NCI-H1417 (cell line): ENCODE measurements around the gene GAGE13.
"Not testable (repeated sequence)": the region's sequence is repeated elsewhere in the genome, so short reads cannot be mapped to it uniquely, and the experiment has no call there.

ENCODE experiments used
- DNase-seq, 3 experiments: peaks; one replicate each; lab custom pipeline; 2025; lab: John Stamatoyannopoulos, UW

The GAGE13 gene

GRCh38 chrX:49331282-49331681, at the start of gene GAGE13:
GAGE13 (plus strand) TSS chrX:49331582; CDS start chrX:49332738, 1,156 bp downstream.
- not testable (repeated sequence) for DNase-seq

- DNase-seq = peak in 1 of 3 experiments; percentile 17
These were observed 48.8 kb upstream of the GAGE13 start for GRCh38 chrX:49282647-49283011.

DNA sequence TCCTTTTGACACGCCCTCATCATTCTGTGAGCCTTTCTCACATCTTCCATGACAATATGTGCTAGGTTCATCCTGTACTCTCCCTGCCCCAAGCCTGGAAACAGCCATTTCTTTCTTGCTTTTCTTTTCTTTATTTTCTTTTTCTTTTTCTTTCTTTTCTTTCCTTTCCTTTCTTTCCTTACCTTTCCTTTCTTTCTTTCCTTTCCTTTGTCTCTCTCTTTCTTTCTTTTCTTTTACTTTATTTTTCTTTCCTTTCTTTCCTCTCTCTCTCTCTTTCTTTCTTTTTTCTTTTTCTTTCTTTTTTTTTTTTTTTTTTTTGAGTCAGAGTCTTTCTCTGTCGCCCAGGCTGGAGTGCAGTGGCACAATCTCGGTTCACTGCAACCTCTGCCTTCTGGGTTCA, 47.2 kb upstream of the GAGE13 start:
- DNase-seq = no peak

DNA sequence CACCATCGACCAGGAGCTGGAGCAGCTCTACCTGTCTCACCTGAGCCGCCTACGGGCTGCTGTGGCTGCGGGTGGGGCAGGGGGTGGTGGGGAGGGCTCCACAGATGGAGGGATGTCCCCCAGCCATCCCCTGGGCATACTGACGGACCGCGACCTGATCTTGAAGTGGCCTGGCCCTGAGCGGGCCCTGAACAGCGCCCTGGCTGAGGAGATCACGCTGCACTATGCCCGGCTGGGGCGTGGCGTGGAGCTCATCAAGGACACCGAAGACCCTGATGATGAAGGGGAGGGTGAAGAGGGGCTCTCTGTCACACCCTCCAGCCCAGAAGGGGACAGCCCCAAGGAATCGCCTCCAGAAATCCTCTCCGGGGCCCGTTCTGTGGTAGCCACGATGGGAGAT, 45.2 kb upstream of the GAGE13 start:
- no peak for DNase-seq

GRCh38 chrX:49286581-49286980, 44.8 kb upstream of the GAGE13 start:
- no peak for DNase-seq

DNA sequence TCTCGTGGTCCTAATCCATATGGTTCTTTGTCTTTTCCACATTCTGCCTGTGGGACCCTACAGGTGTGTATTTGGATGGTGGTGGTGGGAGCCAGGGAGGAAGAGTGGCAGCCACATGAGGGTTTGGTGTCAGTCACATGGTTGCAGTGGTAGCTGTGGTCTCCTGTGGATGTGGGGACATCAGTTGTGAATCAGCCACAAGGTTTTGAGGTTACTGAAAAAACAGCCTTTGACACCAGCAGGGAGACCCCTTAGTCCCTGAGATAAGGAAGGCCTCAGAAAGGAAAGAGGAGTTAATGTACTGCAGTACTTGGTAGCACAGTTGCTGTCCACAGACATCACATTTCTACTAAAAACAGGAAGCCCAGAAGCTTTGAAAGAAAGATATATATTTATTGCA, 43.7 kb upstream of the GAGE13 start:
- DNase-seq = no peak

DNA sequence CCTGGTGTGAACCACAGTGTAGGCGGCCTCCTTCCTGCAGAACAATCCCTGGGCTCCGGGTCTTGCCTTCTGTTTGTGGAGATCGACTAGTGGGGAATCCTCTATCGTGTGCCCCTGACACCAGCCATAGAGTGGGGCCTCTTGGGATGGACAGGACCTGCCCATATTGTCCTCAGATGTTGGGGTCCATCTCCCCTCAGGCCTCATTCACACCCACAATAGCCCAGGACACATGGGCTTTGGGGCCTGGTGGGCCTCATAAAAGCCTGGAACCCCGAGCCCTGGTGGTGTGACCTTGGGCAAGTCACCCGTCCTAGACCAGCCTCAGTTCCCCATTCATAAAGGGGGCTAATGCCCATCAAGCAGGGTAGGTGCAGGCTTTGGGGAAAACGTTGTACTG, 41.2 kb upstream of the GAGE13 start:
- no peak for DNase-seq

DNA sequence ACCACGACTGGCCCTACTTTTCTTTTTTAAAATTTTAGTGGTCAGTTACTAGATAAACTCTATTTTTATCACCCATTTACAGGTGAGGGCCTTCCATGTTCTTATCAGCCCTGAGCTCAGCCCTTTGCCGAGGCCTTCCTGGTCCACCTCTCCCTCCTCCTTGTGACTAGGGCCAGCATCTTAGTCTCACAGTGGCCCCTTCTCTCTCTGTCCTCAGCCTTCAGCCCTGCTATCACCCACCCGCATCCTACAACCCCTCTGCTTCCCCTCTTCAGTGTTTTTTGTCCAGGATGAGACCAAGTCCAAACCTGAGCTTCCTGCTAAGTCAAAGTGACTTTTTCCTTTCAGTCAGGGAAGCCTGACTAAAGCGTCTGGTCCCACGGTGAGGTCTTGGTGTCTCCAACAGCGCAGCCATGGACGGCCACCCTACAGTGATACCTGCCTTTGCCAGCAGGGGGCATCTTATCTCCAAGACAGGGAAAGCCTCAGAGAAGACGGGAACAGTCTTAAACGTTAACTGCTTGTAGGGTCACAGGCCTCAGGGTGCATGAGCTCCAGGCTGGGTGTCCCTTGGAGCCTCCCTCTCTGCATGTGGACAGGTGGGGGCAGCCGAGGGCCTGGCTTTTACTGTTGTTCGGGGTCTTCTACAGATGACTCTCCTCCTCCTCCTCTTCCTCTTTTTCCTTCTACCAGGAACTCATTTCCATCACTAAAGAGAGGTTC, 39.6 kb upstream of the GAGE13 start:
- peak; percentile 2 to 61 (median 32) for DNase-seq

DNA sequence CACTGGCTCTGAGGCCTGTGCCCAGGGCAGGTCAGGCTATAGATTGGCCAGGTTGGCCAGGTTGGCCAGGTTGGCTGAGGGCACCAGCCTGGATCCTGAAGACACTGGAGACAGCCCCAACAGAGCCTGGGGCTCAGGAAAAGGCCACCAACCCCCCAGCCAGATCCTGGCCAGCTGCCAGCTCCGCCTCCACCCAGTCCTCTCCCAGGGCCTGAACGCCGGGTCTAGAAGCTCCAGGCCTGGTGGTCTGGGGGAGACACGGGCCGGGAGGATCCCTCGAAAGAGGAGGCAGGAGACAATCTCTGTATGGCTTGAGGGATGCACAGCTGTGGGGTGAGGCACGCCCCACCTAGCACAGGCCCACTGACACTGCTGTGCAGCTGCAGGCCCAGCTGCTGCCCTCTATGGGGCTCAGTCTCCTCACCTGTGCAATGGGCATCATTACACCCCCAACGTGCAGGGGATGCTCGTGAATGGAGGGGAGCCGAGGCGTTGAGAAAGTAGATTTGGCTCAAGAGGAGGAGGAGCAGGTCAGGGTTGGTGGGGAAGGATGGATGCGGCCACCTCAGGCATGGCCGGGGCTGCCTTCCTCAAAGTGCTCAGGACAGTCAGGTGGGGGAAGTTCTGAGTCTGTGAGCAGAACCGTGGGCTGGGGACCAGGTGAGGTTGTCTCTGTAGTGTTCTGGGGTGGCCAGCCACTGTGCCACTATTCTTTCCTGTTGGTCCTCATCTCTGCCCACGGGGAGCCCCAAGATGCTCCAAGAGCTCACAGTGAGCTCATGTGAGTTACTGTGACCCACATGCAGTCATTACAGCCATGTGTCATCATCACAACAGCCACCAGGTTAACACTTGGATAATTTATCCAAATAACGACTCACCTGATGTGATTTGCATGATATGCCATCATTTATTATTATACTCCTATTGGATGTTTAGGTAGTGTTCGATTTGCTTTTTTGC, 38.7 kb upstream of the GAGE13 start:
- DNase-seq = no peak

DNA sequence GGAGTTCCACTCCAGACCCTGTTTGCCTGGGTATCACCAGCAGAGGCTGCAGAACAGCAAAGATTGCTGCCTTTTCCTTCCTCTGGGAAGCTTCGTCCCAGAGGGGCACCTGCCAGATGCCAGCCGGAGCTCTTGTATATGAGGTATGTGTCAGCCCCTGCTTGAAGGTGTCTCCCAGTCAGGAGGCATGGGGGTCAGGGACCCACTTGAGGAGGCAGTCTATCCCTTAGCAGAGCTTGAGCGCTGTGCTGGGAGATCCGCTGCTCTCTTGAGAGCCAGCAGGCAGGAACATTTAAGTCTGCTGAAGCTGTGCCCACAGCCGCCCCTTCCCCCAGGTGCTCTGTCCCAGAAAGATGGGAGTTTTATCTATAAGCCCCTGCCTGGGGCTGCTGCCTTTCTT, 32.1 kb upstream of the GAGE13 start:
- DNase-seq = not testable (repeated sequence)

GRCh38 chrX:49300703-49301102, 30.7 kb upstream of the GAGE13 start:
- DNase-seq = no peak

GRCh38 chrX:49303346-49303745, 28.0 kb upstream of the GAGE13 start, which contains the start of gene GAGE10:
GAGE10 (plus strand) TSS chrX:49303646; CDS start chrX:49304860, 1,214 bp downstream.
- no peak for DNase-seq

GRCh38 chrX:49307775-49308174, 23.6 kb upstream of the GAGE13 start:
- not testable (repeated sequence) for DNase-seq

GRCh38 chrX:49308604-49309269, 22.6 kb upstream of the GAGE13 start:
- DNase-seq = no peak

DNA sequence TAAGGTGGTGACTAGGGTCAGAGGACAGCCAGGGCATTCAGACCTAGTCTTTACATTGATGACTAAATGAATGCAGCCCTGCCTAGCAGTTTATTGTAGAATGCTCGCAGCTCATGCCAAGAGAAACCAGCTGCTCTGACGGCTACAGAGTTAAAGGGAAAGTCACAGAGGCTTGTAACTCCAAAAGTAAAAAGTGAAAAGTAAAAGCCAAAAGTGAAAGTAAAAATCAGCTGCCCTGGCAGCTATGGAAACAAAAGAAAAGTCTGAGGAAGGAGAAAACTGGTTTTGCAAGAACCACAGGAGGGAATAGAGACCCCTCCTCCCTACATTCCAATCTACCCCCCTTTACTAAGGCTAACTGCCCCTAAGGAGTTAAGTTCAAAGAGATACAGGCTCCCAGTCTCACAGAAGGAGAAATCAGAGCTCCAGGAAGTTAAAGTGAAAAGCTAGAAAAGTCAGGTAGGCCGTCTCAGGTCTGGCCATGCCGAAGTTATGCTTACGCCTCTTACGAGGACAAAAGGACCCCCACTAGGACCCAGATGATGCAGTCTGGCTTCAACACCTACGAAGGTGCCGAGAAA, 21.9 kb upstream of the GAGE13 start:
- DNase-seq = no peak

GRCh38 chrX:49310371-49310770, 21.0 kb upstream of the GAGE13 start:
- no peak for DNase-seq

DNA sequence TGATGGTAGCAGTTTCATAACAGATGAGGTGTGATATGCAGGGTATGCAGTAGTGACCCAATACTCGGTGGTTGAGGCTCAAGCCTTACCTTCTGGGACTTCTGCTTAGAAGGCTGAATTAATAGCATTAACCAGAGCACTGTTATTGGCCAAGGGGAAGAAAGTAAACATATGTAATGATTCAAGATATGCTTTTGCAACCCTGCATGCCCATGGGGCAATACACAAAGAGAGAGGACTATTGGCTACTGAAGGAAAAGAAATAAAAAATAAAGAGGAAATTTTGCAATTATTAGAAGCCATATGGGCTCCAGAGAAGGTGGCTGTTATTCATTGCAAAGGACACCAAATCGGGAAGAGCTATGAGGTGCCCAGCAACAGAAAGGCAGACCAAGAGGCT, 19.2 kb upstream of the GAGE13 start:
- DNase-seq = no peak

- DNase-seq = no peak
These were observed 15.3 kb upstream of the GAGE13 start for GRCh38 chrX:49316085-49316484.

DNA sequence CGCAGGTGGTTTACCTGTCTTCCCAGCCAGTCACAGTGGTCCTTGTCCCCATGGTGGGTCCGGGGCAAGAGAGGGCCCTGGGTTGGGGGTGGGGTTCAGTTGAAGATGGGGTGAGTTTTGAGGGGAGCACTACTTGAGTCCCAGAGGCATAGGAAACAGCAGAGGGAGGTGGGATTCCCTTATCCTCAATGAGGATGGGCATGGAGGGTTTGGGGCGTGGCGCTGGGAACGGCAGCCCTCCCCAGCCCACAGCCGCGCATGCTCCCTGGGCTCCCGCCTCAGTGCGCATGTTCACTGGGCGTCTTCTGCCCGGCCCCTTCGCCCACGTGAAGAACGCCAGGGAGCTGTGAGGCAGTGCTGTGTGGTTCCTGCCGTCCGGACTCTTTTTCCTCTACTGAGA, 9.6 kb upstream of the GAGE13 start, which contains the start of gene GAGE12J:
GAGE12J (plus strand) TSS at position 301 of the 400 bp plus-strand sequence. CDS start 1,157 bp downstream, outside the sequence.
- not testable (repeated sequence) for DNase-seq

DNA sequence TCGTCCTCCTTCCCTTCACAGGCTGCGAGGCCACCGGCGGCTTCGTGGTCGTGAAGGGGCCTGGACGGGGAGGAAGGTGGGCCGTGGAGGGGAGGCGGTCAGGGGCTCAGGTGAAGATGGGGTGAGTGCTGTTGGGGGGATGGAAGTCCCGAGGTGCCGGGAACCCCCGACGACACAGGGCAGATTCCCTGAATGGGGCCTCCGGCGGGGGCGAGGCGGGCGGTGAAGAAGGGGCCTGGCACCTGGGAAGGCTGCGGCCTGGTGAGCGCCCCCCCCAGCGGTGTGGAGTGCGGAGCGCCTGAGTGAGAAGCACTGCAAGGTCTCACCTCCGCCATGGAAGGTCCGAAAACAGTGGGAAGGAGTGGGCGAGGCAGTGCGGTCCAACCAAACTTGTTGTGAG, 9.1 kb upstream of the GAGE13 start:
- DNase-seq = not testable (repeated sequence)

- not testable (repeated sequence) for DNase-seq
These were observed 7.6 kb upstream of the GAGE13 start for GRCh38 chrX:49323735-49324134.

DNA sequence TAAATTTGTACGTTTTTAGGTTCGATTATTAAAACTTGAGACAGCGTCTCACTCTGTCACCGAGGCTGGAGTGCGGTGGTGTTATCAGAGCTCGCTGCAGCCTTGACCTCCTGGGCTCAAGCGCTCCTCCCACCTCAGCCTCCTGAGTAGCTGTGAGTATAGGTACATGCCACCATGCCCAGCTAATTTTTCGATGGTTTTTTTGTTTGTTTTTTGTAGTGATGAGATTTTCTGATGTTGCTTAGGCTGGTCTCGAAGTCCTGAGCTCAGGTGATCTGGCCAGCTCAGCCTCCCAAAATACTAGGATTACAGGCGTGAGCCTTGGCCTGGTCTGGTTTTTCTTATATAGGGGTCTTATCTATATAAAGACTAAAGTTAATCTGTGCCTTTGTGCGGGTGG, 961 bp upstream of the GAGE13 start:
- DNase-seq = not testable (repeated sequence)
